Fibroblast of skin of scalp (primary cell): ENCODE data around the gene RPAIN.
"Not testable (repeated sequence)": the region's sequence is repeated elsewhere in the genome, so short reads cannot be mapped to it uniquely, and the experiment has no call there.

Experiments used
- DNase-seq: peaks from one replicate; pipeline ENCODE4 v3.0.0-alpha.2; 2013

Gene RPAIN

DNA sequence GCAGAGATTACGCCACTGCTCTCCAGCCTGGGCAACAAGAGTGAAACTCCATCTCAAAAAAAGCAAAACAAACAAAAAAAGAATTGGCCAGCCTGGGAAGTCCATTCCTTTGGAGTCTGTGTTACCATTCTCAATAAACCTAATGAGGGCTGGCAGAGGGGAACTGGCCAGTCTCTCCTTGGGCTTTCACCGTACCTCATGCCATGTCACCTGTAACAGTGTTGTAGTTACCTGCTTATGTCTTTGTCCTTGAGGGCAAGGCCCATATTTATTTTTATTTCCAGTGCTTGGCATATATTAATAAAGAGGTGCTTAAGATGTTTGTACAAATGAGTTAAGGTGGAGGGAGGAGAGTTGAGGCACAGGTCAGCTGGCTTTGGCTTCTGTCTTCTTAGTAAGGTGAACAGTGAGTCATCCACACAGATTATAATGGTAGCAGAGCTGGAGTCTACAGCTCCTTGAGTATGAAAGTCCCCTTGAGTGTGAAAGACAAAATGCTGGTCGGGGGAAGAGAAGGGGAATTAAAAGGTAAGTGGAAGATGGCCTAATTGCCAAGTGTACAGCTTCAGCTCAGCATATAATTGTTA lies 10.5 kb downstream of the RPAIN start:
- no peak for DNase-seq

DNA sequence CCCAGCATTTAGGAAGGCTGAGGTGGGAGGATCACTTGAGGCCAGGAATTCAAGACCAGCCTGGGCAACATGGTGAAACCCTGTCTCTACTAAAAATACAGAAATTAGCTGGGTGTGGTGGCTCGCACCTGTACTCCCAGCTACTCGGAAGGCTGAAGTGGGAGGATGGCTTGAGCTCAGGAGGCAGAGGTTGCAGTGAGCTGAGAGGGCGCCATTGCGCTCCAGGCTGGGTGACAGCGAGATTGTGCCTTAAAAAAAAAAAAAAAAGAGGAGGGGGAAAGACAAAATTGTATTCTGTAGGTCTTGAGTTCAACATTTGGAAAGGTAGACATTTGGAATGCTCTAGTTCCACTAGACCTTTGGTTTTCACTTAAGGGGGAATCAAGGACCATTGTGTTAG lies 11.3 kb downstream of the RPAIN start:
- DNase-seq, result not testable (repeated sequence)

DNA sequence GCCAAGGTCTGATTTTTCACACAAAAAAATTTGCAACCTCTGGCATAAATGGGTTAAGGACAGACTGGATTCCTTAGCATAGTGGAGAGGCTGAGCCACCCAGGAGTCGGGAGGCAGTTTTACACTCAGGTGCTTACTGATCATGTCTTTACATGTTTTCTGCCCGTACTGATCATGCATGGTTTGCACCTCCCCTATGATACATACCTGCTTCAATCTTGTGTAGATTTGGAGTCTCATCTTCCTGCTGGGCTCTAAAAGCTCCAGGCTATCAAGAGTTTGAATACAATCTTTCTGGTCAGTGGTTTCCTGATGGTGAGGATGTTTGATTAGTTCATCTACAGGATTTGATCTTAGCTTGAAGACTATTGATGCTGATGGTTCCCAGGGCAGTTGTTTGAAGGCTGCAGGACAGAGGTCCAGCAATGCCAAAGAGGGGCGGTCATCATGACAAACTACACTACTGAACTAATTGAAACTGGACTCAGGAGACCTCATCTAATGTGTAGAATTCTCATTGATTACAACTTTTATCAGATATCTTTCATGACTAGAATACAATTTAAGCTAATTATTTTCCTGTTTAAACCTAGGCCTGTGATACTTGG lies 12.1 kb downstream of the RPAIN start:
- DNase-seq, result no peak

DNA sequence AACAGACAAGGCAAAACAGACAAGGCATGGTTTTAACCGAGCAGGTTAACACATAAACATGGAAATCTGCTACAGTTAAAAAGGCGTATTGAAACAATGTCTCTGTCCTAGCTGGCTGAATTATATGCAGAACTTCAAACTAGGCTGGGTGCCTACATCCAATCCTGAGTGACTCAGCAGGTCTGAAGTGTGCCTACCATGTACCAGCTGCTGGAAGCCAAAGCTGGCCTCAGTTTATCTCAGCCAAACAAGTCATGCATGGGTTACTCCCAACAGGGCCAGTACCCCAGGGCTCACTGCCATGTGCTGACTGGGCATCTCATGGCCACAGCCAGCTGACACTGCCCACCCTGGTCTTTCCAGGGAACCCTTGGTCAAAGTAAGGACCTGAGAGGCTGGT lies 15.0 kb downstream of the RPAIN start:
- DNase-seq, result no peak

DNA sequence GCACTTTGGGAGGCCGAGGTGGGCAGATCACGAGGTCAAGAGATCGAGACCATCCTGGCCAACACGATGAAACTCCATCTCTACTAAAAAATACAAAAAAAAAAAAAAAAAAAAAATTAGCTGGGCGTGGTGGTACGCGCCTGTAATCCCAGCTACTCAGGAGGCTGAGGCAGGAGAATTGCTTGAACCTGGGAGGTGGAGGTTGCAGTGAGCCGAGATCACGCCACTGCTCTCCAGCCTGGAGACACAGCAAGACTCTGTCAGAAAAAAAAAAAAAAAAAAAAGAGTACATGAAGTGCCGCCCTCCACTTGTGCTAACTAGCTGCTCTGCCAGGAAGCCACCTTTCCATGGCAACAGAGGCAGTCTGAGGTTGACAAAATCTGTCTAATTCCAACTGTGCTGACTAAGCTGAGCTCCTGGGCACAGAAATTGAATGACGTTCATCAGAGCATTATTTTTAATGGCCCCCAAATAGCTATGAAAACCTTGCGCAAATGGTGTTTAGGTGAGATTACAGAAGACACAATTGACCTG lies 15.9 kb downstream of the RPAIN start:
- not testable (repeated sequence) for DNase-seq

DNA sequence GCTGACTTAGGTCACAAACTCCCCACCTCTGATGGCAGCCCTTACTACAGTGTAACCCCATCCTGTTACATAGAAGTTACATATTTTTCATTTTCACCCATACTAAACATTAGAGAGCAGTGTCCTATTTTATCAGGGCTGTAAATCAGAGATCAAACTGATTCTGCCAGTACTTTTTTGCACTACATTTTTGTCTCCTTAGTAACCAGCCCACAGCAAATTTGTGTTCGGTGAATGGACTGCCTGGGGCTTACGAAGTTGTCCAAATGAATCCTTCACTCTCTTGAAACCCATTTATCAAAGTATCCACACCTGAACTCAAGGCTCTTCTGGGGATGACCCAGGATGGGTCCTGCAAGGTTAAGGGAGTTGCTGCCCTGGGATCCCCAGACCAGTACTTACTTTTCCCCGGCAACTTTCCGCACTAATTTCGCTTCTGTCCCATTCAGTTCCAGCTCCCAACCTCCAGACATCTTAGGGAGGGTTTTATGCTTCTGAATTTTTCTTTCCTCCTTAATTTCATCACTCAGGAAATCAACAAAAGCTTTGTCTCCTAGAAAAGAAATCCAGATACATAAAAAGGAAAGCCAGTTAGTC lies 17.8 kb downstream of the RPAIN start:
- peak; percentile 22 for DNase-seq

DNA sequence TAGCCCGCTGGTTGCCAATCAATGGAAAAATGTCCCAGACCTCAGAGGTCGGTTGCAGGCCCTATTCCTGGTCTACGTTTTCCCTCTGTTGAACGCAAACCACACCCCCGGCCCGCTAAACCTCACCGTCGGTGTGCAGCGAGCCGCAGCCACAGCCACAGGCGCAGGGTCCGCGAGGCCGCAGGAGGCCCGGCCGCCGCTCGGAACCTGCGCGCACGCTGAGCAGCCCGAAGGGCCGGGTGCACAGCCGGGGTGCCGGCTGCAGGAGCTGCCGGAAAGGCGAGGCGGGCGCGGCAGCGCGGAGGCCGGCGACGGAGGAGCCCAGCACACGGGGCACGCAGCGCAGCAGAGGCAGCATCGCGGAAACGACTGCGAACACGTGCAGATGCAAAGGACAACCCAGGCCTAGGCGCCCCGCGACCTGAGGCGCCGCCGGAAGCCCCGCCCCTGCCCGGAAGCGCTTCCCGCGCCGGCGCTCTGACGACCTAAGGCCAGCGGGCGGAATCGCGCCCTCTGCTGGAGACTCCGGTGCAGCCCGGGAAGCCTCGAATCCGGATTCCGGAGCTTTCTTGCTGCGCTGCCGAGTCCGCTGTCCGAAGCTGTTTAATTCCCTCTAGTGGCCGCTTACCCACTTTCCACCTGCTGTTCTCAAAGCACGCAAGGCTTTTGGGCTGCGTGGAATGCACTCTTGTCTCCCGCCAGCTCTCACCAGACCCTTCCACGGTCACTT lies 18.9 kb downstream of the RPAIN start, which contains the start of gene C1QBP:
C1QBP (minus strand) TSS at position 440 of the 730 bp plus-strand sequence; CDS start at position 358, 82 bp downstream.
- DNase-seq, result peak; percentile 90

DNA sequence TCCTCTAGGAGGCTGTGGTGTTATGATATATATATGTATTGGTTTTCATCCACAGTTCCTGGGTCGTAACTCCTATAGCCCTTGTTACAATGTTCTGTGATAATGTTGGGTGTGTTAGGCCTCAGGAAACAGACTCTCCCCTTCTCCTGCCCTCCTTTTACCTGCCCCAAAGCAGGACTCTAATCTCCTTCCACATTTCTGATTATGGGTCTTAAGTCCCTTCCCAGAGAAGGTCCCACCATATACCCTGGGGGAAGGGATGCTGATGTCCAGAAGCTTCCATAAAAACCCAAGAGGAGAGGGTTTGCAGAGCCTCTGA lies 19.4 kb downstream of the RPAIN start:
- DNase-seq, result no peak

DNA sequence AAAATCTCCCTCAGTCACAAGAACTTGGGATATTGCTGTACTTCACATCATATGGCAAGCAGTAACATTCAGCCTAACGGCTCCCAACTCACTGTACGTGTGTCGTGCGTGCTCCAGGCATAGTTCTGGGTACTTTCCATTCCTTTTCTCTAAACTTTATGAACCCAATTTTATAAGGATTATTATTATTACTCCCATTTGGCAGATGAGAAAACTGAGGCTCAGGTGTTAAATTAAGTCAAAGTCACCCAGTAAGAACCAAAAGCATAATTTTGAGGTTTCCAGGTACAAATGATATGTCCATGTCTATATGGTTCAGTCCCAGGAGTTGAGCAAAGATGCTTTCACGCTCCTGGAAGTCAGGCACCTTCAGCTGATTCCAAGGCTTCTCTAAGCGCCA lies 23.7 kb downstream of the RPAIN start:
- no peak for DNase-seq

DNA sequence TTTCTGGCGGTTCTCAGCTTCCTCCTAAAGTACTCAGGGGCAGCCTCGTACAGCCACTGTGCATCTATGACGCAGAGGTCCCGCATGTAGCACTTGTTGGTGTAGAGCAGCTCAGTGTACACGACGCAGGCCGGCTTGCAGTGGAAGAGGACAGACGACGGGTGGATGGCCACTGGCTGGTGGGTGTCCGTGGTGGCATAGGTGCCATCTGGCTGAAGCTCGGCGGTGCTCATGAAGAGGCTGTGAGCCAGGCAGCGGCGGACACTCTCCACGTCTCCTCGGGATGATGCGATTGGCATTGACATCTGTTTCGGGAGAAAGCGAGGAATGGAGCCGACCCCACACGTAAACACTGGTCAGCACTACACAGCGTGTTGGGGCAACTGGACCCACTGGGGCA lies 24.2 kb downstream of the RPAIN start:
- DNase-seq, result no peak

DNA sequence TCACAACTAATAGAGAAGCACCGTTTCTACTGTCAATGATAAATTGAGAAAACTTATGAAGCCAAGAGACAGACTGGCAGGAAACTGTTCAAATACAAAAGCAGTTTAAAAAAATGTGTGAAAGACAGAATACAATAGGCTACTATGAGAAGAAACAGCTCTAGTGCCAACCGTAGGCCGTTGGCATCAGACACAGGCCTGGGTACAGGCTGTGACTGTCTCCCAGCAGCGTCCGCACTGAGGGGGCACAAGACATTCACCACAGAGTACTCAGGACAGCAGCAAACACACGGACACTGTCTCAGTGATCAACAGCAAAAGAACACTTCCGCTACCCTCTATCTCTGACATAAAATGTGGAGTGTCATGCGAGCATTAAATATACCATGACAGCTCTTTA lies 26.8 kb downstream of the RPAIN start:
- no peak for DNase-seq

DNA sequence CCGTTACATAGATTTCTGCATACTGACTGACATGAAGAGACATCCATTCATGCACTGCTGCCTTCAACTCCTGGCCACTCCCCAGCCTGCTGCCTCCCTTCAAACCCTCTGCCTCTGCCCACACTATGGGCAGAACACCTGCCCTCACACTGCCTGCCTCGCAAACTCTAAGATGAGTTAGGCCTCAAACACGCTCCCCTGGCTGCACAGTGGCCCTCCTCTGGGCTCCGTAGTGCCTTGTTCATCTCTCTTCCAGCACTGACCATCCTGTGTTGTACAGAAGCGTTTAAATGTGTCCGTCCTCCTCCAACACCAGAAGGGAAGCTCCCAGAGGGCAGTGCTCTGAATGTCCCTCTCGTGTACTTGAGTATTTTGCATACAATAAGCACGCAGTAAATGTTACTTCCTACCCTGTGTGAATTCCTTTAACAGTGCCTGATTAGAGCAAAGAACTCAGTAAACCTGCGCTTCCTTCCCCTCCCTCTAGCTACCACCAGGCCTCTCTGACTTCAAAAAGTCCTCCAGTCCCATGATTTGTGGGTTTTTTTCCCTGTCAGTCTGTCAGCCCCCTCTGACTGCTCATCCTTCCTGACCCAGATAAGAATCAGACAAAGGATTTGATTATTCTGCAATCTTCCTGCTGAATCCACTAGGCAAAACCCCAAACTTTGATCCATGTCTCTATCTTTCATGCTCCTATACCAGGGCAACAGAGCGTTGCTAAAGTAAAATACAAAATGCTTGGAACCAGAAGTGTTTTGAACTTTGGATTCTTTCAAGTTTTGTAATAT lies 44.9 kb downstream of the RPAIN start:
- no peak for DNase-seq

DNA sequence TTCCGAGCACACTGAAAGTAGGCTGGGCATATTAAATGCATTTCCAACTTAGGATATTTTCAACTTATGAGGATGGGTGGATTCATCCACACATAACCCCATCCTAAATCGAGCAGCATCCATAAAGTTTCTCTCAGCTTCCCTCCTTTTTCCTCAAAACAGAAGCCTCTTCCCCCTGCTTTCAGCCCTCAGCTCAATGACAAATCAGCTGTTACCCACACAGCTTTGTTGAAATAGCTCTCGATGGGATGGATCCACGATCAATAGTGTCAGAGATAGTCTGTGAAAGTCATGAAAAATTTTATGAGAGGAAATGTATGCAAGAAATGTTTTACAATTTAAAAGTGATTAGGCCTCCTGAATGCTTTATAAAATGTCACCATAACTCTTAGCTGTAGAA lies 46.3 kb downstream of the RPAIN start:
- DNase-seq, result no peak

DNA sequence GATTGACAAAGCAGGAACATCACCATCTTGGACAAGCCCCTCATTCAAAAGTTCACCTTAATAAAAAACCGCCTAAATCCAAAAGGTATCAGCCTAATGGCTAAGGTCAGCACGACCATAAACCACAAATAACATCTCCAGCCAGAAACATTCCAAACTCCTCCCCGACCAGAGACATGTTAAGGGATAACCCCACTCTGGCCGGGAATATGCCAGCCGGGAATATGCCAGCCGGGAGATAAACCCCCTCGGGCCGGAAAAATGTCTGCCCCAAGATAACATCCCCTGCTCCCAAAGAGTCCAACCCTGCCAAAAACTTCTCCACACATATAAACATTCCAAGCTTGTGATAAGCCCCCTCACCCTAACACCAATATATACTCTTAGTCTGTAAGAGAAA lies 47.4 kb downstream of the RPAIN start:
- no peak for DNase-seq

DNA sequence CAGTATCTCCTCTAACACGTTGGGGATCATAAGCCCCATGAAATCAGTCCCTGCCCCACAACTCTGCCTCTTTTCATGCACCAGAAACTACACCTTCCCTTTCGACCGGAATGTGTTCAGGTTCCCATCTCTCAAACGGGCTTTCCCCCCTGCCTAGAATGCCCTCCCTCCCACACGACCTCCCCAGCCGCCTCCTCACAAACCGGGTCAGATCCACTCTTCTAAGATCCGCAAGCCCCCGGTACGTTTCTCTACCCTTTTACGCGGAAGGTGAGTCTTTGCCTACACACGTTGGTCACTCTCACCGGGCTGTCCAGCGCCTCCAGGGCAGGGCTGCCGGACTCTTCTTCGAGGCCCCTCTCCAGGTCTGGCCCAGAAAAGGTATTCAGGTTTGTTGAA lies 48.1 kb downstream of the RPAIN start:
- DNase-seq, result no peak

DNA sequence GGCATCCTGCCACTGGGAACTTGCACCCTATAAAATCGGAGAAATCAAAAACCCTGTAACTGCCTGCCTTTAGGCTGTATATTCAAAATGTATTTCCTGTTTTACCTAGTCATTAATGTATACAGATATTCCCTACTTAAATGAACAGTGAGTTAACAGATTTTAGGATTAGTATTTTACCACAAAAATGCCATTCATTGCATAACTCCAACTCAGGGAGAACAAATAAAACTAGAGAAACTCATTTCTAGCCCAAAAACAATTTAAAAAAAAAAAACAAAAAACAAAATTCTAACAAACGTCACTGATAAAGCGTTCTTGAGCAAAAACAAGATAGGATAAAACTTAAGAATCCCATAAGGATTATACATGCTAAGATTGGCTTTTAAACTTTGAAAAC lies 52.5 kb downstream of the RPAIN start:
- no peak for DNase-seq

DNA sequence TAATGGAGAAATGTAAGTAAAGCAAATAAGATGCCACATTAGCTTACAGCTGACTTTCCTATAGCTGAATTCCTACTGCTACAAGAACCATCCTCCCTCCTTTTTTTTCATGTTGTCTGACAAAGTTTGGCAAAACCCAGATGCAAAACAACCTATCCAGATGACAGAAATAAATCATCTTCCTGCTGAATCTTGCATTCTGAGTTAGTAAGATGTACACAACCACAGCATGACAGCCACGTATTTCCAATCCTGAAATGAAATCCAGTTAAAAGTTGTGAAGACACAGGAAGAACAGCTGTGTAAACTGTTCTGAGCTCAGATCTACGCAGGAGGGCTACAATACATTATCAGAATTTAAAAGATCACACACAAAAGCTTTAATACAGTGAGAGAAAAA lies 53.9 kb downstream of the RPAIN start:
- no peak for DNase-seq

DNA sequence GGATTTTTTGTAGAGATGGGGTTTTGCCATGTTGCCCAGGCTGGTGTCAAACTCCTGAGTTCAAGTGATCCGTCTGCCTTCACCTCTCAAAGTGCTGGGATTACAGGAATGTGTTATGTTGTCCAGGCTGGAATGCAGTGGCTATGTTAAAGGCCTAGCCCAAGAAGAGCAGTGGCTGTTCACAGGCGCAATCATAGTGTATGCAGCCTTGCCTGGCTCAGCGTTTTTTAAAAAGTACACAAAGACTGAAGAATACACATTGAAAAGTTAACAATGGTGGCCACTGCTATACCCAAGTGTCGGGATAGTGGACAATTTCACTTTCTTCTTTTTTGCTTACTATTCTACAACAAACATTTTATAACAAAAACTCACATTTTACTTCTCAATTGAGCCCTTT lies 59.0 kb downstream of the RPAIN start:
- DNase-seq, result no peak

DNA sequence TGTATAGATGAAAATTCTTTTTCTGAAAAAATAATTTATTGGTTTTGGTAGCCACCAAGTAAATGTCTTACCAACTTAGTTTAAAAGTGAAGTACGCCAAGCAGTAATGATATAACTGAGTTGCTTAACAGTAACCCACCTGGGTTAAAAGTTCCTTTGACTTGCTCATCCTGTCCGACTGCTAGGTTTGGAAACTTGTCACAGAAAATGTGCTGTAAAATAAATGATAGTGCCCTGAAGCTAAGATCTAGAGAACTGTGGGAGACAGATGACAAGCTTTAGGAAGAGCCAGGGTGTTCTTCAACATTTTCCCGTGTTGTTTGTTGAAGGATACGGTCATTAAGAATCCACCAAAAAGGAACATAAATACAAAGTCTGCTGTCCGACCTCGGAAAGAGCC lies 61.0 kb downstream of the RPAIN start:
- no peak for DNase-seq

DNA sequence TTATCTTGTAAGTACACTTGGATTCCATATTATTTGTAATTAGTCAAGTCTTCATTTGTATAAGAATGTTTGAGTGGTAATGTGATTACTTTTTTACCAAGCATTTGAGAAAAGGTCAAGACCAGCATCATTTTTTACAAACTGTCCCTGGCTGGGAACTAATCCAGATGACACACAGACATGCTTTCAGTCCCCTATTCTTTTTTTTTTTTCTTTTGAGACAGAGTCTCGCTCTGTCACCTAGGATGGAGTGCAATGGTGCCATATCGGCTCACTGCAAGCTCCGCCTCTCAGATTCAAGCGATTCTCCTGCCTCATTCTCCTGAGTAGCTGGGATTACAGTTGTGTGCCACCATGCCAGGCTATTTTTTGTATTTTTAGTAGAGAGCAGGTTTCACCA lies 61.5 kb downstream of the RPAIN start:
- DNase-seq, result no peak
